Kasumi-1 (cell line): ENCODE data around the gene CDH5.
A peak's percentile ranks its signal among the peaks of the same experiment; 100 is the strongest.

Source experiments
- DNase-seq, 2 experiments: peaks; one replicate each; lab custom pipeline; 2025; lab: John Stamatoyannopoulos, UW

CDH5 gene

GRCh38 chr16:66390346-66391108 is 24.0 kb downstream of the CDH5 start:
- no peak for DNase-seq

- no peak for DNase-seq
Observed at GRCh38 chr16:66391726-66392670, 25.5 kb downstream of the CDH5 start.

DNA sequence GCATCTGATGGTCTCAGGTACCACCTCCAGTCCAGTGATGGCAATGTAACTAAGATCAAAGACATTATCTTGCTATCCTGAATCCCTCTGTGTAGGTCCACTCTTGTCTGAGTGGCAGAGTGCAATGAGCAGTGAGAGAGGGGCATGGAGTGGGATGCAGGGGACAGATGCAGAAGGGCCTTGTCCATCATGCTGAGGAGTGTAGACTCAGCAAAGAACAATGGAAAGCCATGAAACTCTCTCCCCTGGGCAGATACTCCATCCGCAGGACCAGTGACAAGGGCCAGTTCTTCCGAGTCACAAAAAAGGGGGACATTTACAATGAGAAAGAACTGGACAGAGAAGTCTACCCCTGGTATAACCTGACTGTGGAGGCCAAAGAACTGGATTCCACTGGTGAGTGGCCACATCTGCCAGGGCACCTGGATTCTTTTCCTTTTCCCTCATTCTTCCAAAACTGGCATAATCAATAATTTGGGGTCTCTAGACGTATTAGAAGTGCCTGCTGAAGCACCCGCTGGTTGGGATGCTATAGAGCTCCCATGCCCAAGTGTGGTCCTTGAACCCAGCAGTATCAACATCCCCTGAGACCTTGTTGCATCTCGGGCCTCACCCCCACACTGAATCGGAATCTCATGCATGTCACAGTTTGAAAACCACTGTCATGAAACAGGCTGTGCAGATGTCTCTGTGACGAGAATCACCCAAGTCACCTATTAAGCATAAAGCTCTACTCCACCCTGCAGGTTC is 29.5 kb downstream of the CDH5 start:
- DNase-seq = no peak

GRCh38 chr16:66397736-66398433 is 31.4 kb downstream of the CDH5 start:
- no peak for DNase-seq

DNA sequence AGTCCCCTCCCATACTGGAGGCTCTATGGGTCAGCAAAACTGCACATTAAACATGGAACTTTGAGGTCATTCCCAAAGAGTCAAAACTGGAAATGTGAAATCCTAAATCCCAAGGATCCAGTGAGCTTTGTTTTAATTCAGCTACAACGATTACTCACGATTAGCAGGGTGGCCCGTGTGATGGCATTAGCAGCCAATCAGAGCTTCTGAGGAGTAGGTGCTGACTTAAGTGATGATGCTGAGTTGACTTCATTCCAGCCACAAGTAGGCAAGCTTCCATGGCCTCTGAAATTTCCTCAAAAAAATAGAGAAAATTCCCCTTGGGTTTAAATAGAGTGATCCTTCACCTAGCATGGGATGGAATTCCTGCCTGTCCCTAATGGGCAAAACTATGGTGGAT is 32.5 kb downstream of the CDH5 start:
- DNase-seq = no peak

- no peak for DNase-seq
Observed at GRCh38 chr16:66399930-66400329, 33.4 kb downstream of the CDH5 start.

DNA sequence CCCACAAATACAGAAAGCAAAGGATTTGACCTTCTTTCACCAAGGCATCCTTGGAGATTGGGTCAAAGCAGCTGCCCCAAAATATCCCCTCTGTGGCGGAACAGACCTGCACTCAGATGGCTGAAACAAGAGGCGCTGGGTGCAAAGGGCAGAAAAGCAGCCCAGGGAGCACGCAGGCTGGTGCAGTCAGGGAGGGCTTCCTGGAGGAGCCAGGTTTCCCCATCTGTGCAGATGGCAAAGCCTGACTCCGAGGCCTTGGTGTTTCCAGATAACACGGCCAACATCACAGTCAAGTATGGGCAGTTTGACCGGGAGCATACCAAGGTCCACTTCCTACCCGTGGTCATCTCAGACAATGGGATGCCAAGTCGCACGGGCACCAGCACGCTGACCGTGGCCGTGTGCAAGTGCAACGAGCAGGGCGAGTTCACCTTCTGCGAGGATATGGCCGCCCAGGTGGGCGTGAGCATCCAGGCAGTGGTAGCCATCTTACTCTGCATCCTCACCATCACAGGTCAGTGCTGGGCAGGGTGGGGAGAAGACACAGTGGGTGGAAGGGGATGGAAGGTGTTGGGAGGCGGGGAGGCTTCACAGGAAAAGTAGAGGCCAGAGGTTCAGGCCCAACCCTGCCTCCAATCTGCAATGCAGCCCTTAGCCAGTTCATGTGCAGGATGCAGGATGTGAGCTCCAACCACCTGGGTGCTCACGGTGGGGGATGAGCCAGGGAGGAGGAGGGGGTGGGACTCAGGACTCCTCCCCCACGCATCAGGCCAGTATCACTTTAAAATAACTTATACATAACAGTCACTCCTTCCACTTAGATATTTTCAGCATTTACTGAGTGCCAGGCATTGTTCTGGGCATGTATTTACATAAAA is 34.3 kb downstream of the CDH5 start:
- DNase-seq = no peak

DNA sequence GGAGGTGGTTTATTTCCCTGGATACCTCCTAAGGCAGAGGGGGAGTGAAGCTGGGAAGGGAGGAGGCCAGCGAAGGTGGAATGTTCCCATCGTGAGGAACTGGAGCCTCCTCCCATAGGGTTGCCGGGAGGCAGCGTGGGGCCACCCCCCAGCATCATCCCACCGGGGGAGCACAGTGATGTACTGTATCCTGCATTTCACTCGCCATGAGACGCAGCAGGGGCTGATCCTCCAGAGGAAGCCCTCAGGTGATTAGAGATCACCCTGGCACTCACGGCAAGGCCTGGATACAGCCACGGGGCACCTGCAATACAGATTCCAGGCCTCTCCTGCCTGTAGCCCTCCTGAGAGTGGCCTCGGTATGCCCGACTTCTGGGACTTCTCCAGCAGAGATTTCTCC is 35.1 kb downstream of the CDH5 start:
- no peak for DNase-seq

GRCh38 chr16:66402166-66402565 is 35.7 kb downstream of the CDH5 start:
- no peak for DNase-seq

GRCh38 chr16:66402591-66403230 is 36.2 kb downstream of the CDH5 start:
- no peak for DNase-seq

- no peak for DNase-seq
Observed at GRCh38 chr16:66403531-66404145, 37.1 kb downstream of the CDH5 start.

GRCh38 chr16:66405057-66405783 is 38.7 kb downstream of the CDH5 start:
- no peak for DNase-seq

- DNase-seq = peak; percentile 62 to 78
Observed at GRCh38 chr16:66406534-66407221, 40.2 kb downstream of the CDH5 start.

- DNase-seq = peak; percentile 62 to 79
Observed at GRCh38 chr16:66408163-66409048, 41.9 kb downstream of the CDH5 start.

DNA sequence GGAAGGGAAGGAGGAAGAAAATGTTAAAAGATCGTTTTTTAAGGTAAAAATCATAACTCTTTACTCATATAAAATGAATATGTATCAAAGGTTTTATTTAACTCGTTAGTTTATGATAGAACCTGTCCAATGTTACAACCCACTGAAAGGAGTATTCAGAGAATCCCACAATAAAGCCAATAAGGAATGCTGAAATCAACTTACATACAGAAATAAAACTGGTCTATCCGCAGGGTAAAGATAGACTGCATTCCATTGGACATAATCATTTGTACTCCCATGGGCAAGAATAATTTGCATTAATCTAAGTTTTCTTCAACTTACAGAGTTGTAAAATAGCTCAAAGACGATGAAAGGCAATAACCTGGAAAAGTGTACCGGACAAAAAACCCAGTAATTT is 42.7 kb downstream of the CDH5 start:
- DNase-seq = no peak

DNA sequence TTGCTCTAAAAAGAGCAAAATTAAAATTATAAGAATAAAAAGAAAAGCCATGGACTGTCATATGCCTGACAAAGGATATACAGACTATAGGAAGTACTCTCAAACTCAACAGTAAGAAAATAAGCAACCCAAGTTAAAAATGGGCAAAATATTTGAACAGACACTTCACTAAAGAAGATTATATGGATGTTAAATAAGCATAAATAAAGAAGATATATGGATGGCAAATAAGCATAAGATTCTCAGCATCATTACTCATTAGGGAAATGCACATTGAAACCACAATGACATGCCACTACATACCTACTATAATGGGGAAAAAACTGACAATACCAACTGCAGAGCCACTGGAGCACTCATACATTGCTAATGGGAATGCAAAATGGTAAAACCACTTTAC is 45.7 kb downstream of the CDH5 start:
- DNase-seq = no peak

DNA sequence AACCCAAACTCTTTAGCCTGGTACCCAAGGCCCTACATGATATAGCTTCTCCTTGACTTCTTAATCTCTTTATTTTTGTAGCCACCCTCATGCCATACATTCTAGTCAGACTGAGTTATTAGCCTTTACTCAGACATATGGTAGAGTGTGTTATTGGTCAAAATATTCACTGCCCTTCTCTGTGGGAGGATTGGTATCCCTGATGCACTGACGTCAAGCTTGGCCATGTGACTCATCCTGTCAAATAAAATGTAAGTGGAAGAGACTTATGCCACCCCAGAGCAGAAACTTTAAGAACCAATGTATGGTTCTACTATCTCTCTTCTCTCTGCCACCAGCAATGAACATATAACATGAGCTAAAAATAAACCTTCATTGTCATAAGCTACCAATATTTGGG is 48.4 kb downstream of the CDH5 start:
- DNase-seq = no peak
